ENCODE results near the gene ELAC2. TPM values are rescaled to one million over a fixed set of nuclear protein-coding genes. Genes with fewer than 3 reads are reported as not detected.

The ELAC2 gene
- total and polyA plus RNA-seq, 11 donors: 28.2 to 114 (median 66.8) TPM

GRCh38 chr17:13044572-13045065, 26.8 kb upstream of the ELAC2 start:
- Histone ChIP-seq H3K27me3 (peaks cover 0 to 30% (median 5%) of the 10 kb centered on the region in 9 donors), H3K4me1 (no peaks in the 10 kb centered on the region), H3K27ac (no peak overlapping the region), H3K4me3 (no peak overlapping the region), H3K36me3 (no peaks in the 10 kb centered on the region), H3K9me3 (no peaks in the 10 kb centered on the region)
- WGBS, 4 donors: 58 to 64% (median 63%) methylated on average over 7 of the region's 7 CpGs
- intact Hi-C loops (cut with DNase I): no loop called here
- ATAC-seq (no peak), DNase-seq (no peak)
- TF ChIP-seq CTCF (IDR thresholded peaks at IDR 0.05) (no peak), POLR2A (IDR thresholded peaks at IDR 0.05) (no peak)

GRCh38 chr17:13038931-13039665, 21.3 kb upstream of the ELAC2 start:
- ATAC-seq (no peak), DNase-seq (no peak)
- intact Hi-C loops (cut with DNase I): loop anchor here in 1 of 10 donors (10.0 kb wide), 1 partner anchor 1266 kb away; the partner anchor contains the start of gene HS3ST3B1
- peaks cover 0 to 27% (median 5%) of the 10 kb centered on the region in 12 donors for H3K9me3 ChIP-seq
- no peak overlapping the region for H3K4me3 ChIP-seq
- no peaks in the 10 kb centered on the region for H3K36me3 ChIP-seq
- H3K27ac ChIP-seq: no peak overlapping the region
- no peaks in the 10 kb centered on the region for H3K4me1 ChIP-seq
- WGBS, 4 donors: 85 to 91% (median 88%) methylated on average over 4 of the region's 4 CpGs
- TF ChIP-seq POLR2A (IDR thresholded peaks at IDR 0.05): no peak
- no peak for TF ChIP-seq CTCF (IDR thresholded peaks at IDR 0.05)
- peaks cover 0 to 22% (median 5%) of the 10 kb centered on the region in 9 donors for H3K27me3 ChIP-seq

GRCh38 chr17:13036751-13037150, 18.9 kb upstream of the ELAC2 start:
- Histone ChIP-seq H3K4me3 (no peak overlapping the region), H3K4me1 (peaks cover 0 to 4% (median 0%) of the 10 kb centered on the region in 12 donors), H3K9me3 (peaks cover 0 to 27% (median 5%) of the 10 kb centered on the region in 12 donors), H3K27me3 (peaks cover 0 to 8% (median 2%) of the 10 kb centered on the region in 9 donors), H3K27ac (no peak overlapping the region), H3K36me3 (no peaks in the 10 kb centered on the region)
- DNase-seq (no peak), ATAC-seq (no peak)
- intact Hi-C loops (cut with DNase I): loop anchor here in 1 of 10 donors (10.0 kb wide), 1 partner anchor 1268 kb away; the partner anchor contains the start of gene HS3ST3B1
- TF ChIP-seq CTCF (IDR thresholded peaks at IDR 0.05): no peak
- no peak for TF ChIP-seq POLR2A (IDR thresholded peaks at IDR 0.05)

- Histone ChIP-seq H3K27ac (no peak overlapping the region), H3K36me3 (no peaks in the 10 kb centered on the region), H3K27me3 (no peaks in the 10 kb centered on the region), H3K9me3 (peaks cover 0 to 27% (median 5%) of the 10 kb centered on the region in 12 donors), H3K4me1 (peaks cover 0 to 6% (median 0%) of the 10 kb centered on the region in 12 donors), H3K4me3 (no peak overlapping the region)
- intact Hi-C loops (cut with DNase I): loop anchor here in 1 of 10 donors (10.0 kb wide), 1 partner anchor 1269 kb away; the partner anchor contains the start of gene HS3ST3B1
- DNase-seq (no peak), ATAC-seq (no peak)
- TF ChIP-seq CTCF (IDR thresholded peaks at IDR 0.05): no peak
- TF ChIP-seq POLR2A (IDR thresholded peaks at IDR 0.05): no peak
- 94 to 100% (median 97%) methylated on average over 1 of the region's 1 CpG for WGBS, 4 donors
These were observed 17.6 kb upstream of the ELAC2 start for GRCh38 chr17:13035420-13035819.
